Eye (tissue), 1 donor: ENCODE measurements around the gene MALT1.

Source experiments
- DNase-seq: peaks from one replicate; pipeline ENCODE4 v3.0.0-alpha.2; 2015

MALT1 gene

DNA sequence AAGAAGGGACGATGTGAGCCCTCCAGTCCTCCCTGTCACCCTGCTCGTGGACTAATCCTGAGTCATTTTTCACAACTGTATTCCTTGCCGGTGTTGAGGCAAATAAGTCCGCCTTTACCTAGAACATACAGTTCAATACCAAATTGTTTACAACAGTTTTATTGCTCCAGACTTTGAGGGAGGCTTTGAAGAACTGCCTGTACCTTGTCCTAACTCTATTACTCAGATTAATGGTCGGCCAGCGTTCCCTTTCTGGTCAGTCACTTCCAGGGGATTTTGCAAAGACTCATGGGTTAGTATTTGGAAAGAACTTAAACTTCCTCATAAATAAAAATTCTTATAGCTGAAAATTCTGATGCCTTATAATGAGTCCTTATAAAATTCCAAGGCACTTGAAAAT is 108.3 kb downstream of the MALT1 start:
- no peak for DNase-seq

DNA sequence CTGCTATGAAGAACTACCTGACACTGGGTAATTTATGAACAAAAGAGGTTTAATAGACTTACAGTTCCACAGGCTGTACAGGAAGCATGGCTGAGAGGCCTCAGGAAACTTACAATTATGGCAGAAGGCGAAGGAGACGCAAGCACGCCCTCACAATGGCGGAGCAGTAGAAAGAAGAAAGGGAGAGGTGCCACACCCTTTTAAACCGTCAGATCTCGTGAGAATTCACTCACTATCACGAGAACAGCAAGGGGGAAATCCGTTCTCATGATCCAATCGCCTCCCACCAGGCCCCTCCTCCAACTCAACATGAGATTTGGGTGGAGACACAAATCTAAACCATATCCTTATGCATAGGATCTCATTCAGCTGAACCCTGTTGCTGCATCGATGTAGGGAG is 108.8 kb downstream of the MALT1 start:
- DNase-seq: no peak

GRCh38 chr18:58781627-58782194 is 110.4 kb downstream of the MALT1 start:
- DNase-seq: peak; percentile 95

- peak; percentile 65 for DNase-seq
Measured at GRCh38 chr18:58784601-58785137, 113.4 kb downstream of the MALT1 start.

DNA sequence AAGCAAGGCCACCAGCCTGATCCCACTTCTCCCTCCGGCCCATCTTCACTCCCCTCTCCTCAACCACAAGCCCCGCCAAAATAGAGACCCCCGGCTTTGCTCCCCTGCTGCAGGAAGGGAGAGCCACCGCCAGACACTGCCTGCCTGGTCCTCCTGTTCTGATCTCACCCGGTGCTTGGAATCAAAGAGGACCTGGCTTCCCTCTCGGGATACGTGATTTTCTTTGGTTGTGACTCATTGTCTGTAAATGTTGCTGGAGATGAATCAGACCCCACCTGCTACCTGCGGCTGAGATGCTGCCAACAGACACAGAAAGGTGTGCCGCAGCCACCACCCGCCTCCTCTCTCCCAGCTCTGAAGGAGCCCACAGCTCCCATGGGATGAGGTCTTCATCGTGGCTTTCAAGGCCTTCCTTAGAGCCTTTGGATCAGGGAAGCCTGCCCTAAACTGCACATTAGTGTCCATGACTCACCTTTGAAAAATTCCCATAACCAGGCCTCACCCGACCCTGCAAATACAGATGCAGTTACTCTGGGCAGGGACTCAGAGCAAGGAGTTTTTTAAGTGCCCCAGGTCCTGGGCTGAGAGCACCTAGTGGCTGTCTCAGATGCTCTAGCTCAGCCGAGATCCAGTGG is 114.0 kb downstream of the MALT1 start:
- DNase-seq: peak; percentile 30

DNA sequence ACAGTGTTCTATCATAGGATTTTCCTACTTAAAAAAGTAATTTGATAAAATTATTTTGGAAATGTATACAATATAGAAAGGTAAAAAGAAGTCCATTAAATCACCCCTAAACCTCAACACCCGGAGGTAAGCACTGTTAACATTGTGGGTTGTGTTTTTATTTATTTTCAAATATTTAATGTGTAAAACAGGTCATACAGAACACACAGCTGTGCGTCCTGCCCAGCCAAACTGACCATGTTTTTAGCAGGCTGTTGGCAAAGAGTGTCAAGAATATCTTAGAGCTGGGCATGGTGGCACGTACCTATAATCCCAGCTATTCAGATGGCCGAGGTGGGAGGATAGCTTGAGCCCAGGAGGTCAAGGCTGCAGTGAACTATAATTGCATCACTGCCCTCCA is 114.6 kb downstream of the MALT1 start:
- no peak for DNase-seq

DNA sequence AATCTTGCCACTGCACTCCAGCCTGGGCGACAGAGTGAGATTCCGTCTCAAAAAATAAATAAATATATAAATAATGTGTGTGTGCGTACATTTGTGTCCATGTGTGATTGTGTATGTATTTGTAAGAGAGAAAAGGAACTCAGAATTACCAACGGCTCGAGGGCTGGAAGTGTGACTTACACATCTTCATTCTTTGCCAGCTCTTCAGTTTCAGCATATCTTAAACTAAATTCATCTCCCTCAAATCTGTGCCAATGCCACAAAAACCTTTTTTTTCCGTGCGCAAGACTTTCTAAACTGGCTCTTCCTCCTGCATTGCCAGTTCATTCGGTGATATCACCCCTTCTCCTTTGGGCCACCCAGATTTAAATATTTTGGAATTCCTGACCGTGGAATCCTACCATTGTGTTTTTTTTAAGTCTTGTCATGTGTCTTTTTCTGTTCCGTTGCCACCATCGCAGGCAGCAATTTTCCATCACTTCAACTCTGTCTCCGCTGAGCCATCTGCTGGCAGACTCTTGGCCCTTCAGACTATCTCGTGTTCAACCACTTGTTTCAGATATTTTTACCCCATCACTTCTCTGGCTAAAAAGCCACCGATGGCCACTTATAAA is 116.4 kb downstream of the MALT1 start:
- no peak for DNase-seq

GRCh38 chr18:58788470-58788869 is 117.2 kb downstream of the MALT1 start:
- DNase-seq: no peak

DNA sequence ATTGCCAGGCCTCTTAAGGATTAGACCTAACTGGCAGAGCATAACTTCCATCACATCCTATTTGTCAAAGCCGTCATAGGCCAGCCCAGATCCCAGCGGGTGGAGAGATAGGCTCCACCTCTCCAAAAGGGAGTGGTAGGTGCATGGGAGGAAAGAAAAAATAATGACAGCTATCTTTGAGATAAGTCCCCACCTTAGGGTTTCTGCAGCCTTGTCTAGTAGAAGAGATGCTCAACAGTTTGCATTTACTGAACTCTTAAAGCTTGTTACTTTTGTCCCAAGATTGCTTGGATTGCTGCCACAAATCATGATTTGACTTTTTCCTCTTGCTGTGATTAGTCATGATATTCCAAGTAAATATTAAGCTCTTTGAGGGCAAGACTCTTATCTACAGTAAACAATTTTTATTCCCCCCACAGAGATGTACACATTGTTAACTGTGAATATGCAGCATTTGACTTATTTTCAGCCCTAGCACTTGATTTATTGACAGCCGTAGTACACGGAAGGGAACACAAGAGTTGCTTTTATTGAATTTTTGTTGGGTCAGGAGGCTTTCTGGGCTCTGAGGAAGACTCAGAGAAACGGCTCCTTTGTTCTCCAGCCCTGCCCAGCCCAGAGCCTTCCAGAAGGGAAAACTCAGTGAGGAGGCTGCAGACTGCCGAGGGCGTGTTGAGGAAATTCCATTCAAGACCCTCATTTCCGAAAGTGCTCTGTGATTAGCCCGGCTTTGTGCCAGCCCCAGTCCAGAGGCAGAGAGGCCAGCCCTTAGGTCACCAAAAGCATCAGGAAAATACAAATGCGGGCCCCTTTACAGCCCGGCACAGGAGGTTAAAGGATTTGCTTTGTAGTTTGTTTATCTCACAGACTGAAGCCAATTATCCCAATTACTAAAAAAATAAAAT is 118.0 kb downstream of the MALT1 start:
- DNase-seq: peak; percentile 60

DNA sequence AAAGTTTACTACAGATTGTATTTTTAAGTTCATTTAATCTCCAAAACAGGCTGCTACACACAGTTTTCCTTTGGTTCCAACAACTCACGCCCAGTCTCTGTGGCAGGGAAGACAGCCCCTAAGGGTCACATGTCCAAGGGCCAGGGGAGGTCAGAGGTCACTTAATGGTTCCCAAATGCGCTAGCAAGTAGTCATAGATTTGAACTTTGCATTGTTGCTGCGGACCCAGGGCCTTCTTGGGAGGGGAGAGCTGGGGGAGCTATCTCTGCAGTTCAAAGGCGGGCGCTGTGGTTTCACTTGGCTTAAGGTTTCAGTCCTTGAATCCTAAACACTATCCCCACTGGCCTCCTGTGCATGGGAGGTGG is 118.6 kb downstream of the MALT1 start:
- DNase-seq: no peak

DNA sequence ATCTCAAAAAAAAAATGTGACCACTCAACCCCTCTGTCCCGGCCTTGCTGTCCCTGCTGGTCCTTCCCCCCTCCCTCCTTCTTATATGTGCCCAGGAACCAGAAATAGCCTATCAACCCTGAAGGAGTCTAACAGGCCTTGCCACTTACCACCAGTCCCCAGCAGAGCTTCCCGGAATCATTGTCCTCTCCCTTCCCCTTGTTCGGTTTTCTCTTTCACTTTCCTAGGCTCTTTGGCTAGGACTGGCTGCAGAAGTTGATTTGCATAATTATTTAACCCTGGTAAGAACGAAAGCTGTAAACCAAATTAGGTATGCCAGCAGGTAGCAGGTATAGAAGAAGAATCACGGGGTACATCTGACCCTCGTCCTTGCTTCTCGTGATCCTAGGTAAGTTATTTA is 120.8 kb downstream of the MALT1 start:
- no peak for DNase-seq

DNA sequence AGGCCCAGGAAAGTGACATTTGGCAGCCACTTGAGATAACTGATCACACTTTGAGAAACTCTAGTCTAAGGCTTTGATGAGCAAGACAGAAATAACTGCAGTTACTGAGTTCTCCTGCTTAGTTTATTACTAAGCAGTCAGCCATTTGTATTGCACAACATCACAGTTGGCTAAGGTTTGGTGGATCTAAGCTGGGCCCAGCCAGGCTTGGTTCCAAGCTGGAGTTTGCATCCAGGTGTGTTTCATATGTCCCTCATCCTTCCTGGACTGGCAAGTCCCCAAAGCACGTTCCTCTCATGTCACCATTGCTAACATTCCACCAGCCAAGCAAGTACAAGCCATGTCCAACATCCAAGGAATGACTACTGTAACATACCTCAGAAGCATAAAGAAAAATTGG is 122.1 kb downstream of the MALT1 start:
- DNase-seq: no peak

DNA sequence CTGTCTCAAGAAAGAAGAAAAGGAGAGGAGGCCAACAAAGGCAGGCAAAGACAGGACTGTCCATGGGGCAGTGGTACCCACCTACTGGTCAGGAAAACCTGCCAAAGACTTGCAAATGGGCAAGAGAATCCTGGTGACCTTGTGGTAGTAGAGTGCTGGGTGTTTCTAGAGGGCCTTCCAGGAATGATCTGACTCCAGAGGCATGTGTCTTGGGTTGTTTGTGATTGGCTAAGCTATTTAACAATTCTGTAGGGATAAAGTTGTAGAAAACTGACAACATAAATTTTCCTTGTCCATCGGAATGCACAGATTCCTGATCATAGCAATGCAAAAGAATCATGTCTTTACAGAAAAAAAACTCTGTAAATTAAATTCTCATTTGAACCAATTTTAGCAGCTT is 125.0 kb downstream of the MALT1 start:
- no peak for DNase-seq

DNA sequence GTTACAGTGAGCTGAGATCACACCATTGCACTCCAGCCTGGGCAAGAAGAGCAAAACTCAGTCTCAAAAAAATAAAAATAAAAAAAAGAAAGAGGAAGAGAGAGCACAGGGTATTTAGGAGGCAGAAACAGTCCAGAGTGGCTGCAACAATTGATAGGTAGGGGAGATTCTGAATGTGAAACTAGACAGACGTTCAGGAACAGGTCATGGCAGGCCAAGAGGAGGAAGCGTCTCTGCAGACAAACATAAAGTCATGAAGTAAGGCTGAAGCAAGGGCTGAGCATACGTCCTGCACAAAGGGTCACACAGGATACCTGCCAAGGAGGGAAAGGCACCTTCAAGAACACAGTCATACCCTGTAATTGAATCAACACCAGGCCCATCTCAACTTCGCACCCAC is 129.3 kb downstream of the MALT1 start:
- no peak for DNase-seq

DNA sequence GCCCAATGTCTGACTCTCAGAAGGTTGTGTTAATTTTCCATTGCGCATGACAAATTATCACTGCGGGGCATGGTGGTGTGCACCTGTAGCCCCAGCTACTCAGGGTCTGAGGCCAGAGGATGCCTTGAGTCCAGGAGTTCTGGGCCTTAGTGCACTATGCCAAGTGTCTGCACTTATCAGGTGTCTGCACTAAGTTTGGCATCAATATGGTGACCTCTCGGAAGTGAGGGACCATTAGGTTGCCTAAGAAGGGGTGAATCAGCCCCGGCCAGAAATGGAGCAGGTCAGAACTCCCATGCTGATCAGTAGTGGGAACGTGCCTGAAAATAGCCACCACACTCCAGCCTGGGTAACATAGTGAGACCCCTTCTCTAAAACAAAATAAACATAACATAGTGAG is 131.7 kb downstream of the MALT1 start:
- DNase-seq: no peak

- no peak for DNase-seq
Measured at GRCh38 chr18:58803978-58804377, 132.7 kb downstream of the MALT1 start.
